Kidney (tissue), 14 donors: ENCODE data around the gene DNAJC27. TPM values are rescaled to one million over a fixed set of nuclear protein-coding genes. Genes with fewer than 3 reads are reported as not detected.

ENCODE experiments used
- DNase-seq, 5 donors: peaks; one replicate each; pipeline ENCODE4 v3.0.0-alpha.2; 2013 to 2020
- FAIRE-seq: peaks from 2 replicates; lab custom pipeline; 2012; peaks lifted over from hg19 to GRCh38; lab: Jason Lieb, UNC
- H3K27ac ChIP-seq, 2 donors: one replicate each; pipeline ENCODE4 v1.7.0; 2013; ENCODE audit warnings: low read depth in 2 of 2, low read length in 2 of 2, inconsistent platforms in 1 of 2
- H3K27me3 ChIP-seq: one replicate; pipeline ENCODE4 v1.7.1; 2013; ENCODE audit warnings: low read length, inconsistent platforms; ENCODE audit not compliant: control insufficient read depth, insufficient read depth
- H3K36me3 ChIP-seq, 3 donors: one replicate each; pipeline versions ENCODE4 v1.7.0 to v1.7.1; 2013; ENCODE audit warnings: low read length in 3 of 3, control low read depth in 1 of 3, inconsistent platforms in 1 of 3; ENCODE audit not compliant: insufficient read depth in 3 of 3, control insufficient read depth in 2 of 3
- H3K4me1 ChIP-seq, 3 donors: one replicate each; pipeline versions ENCODE4 v1.7.0 to v1.7.1; 2013; ENCODE audit warnings: low read length in 3 of 3, inconsistent platforms in 1 of 3, low read depth in 1 of 3; ENCODE audit not compliant: control insufficient read depth in 2 of 3, insufficient read depth in 2 of 3
- H3K4me3 ChIP-seq, 3 donors: one replicate each; pipeline versions ENCODE4 v1.7.0 to v1.8.1; 2013; ENCODE audit warnings: low read length in 3 of 3, control low read depth in 1 of 3, inconsistent platforms in 1 of 3
- H3K9ac ChIP-seq, 3 donors: one replicate each; pipeline versions ENCODE4 v1.7.0 to v1.7.1; 2013; ENCODE audit warnings: low read length in 3 of 3, control low read depth in 1 of 3, inconsistent platforms in 1 of 3
- H3K9me3 ChIP-seq, 3 donors: one replicate each; pipeline versions ENCODE4 v1.7.0 to v1.7.1; 2013; ENCODE audit warnings: low read length in 3 of 3, control low read depth in 1 of 3, inconsistent platforms in 1 of 3; ENCODE audit not compliant: control insufficient read depth in 2 of 3, insufficient read depth in 1 of 3
- CTCF ChIP-seq: IDR thresholded peaks from 3 replicates; pipeline ENCODE4 v1.5.1; 2012; ENCODE audit warnings: mild to moderate bottlenecking, moderate library complexity, borderline replicate concordance; ENCODE audit not compliant: insufficient read depth; ENCODE audit errors: extremely low read depth
- intact Hi-C: fragments of 100-400 bp; cut with DNase I; formaldehyde crosslinking; loops from one replicate; pipeline ENCODE4 v1.11.1; 2022
- polyA plus RNA-seq: library from polyadenylated mRNA; stranded (reverse); fragments of 350-450 nt; fragmentation: Illumina TruSeq; extraction: RNeasy Lipid Tissue Mini Kit (QIAGEN cat#74804); gene quantifications from one replicate; pipeline ENCODE4 v1.2.3, GENCODE V29; 2014; ENCODE audit warnings: low read depth, low replicate concordance; ENCODE audit not compliant: insufficient read depth
- total RNA-seq: library from RNA; stranded (reverse); fragmentation: NEBNext Ultra II Directional; extraction: Animal tissue kit (Norgen Biotek cat#: 25700); gene quantifications from one replicate; pipeline ENCODE4 v1.2.1, GENCODE V29; 2021
- donor health status: control.
- donor health status: control.
- donor health status: control.
- donor health status: control.
- donor health status: control.
- donor health status: DM: yes; HTN: yes; CAD: no.
- donor health status: Normal renal cell carcinoma (clear cell type).

The DNAJC27 gene
- total and polyA plus RNA-seq, 2 donors from 2014 or later: 3.2 to 11.4 TPM

DNA sequence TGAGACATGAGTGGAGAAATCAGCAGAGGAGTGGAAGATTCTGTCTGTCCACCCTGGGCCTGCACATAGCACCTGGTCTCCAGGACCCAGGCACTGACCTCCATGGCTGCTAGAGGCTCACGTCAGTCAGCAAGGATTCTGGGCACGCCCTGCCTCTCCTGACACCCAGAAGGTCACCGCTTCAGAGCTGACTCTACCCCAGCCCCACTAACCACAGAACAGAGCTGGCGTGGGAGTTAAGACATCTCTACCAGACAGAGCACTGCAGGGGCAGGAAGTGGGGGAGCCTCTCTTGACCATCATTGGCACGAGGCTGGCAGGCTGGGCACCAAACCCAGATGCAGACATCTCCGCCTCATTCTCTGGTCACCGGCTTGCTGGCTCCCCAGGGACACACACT lies 54.7 kb downstream of the DNAJC27 start:
- H3K36me3 ChIP-seq: no peaks in the 10 kb centered on the region
- no peak overlapping the region for H3K9ac ChIP-seq
- TF ChIP-seq CTCF: no peak
- FAIRE-seq (no peak), DNase-seq (no peak)
- intact Hi-C loops: no loop called here
- no peaks in the 10 kb centered on the region for H3K27me3 ChIP-seq
- H3K9me3 ChIP-seq: no peaks in the 10 kb centered on the region
- H3K27ac ChIP-seq: no peak overlapping the region
- peaks cover 0 to 2% (median 0%) of the 10 kb centered on the region in 3 donors for H3K4me1 ChIP-seq
- peak overlapping the region in 1 of 3 donors; percentile 51 for H3K4me3 ChIP-seq

GRCh38 chr2:24915796-24916195 lies 56.0 kb downstream of the DNAJC27 start:
- no peak for TF ChIP-seq CTCF
- Histone ChIP-seq H3K9me3 (no peaks in the 10 kb centered on the region), H3K27me3 (no peaks in the 10 kb centered on the region), H3K27ac (no peak overlapping the region), H3K4me1 (peaks cover 0 to 2% (median 0%) of the 10 kb centered on the region in 3 donors), H3K9ac (no peak overlapping the region), H3K36me3 (no peaks in the 10 kb centered on the region), H3K4me3 (no peak overlapping the region)
- DNase-seq (no peak), FAIRE-seq (no peak)
- intact Hi-C loops: no loop called here

GRCh38 chr2:24915175-24915574 lies 56.6 kb downstream of the DNAJC27 start:
- FAIRE-seq (no peak), DNase-seq (no peak)
- H3K9ac ChIP-seq: no peak overlapping the region
- intact Hi-C loops: no loop called here
- H3K27me3 ChIP-seq: no peaks in the 10 kb centered on the region
- no peak overlapping the region for H3K27ac ChIP-seq
- H3K4me3 ChIP-seq: no peak overlapping the region
- no peak for TF ChIP-seq CTCF
- H3K36me3 ChIP-seq: no peaks in the 10 kb centered on the region
- peaks cover 0 to 2% (median 0%) of the 10 kb centered on the region in 3 donors for H3K4me1 ChIP-seq
- peaks cover 0 to 1% (median 0%) of the 10 kb centered on the region in 3 donors for H3K9me3 ChIP-seq

DNA sequence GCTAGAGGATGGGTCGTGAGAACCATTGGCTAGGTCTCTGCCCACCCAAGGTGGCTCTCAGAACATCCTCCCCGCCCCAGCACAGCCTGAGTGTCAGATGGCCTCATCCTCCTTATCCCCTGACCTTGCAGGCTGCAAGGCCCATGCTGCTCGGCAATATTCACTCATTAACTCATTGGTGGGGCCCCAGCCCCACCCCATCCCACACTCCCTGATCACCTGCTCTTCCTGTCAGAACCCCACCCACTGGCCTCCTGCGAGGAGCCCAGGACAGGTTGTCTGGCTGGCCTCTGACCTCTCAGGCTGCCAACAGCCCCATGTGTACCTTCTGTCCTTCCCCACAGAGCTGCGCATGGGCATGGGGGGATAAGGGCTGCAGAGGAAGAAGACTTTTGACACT lies 57.0 kb downstream of the DNAJC27 start:
- Histone ChIP-seq H3K27ac (no peak overlapping the region), H3K9ac (no peak overlapping the region), H3K4me3 (no peak overlapping the region), H3K36me3 (no peaks in the 10 kb centered on the region), H3K27me3 (no peaks in the 10 kb centered on the region), H3K4me1 (peaks cover 0 to 2% (median 0%) of the 10 kb centered on the region in 3 donors), H3K9me3 (peaks cover 0 to 3% (median 0%) of the 10 kb centered on the region in 3 donors)
- intact Hi-C loops: no loop called here
- TF ChIP-seq CTCF: no peak
- DNase-seq: no peak
- no peak for FAIRE-seq
